ENCODE results near the gene RAB4A. TPM values are rescaled to one million over a fixed set of nuclear protein-coding genes. Genes with fewer than 3 reads are reported as not detected.

RAB4A gene
- total RNA-seq, 1 donor from 2014 or later: 47.1 TPM

GRCh38 chr1:229296541-229296941 lies 25.6 kb downstream of the RAB4A start:
- Histone ChIP-seq H3K36me3 (peaks cover 37% of the 10 kb centered on the region), H3K4me1 (no peaks in the 10 kb centered on the region), H3K9me3 (no peaks in the 10 kb centered on the region), H3K27ac (no peak overlapping the region), H3K4me3 (no peak overlapping the region), H3K27me3 (no peaks in the 10 kb centered on the region)
- intact Hi-C loops (cut with DNase I): no loop called here
- DNase-seq (no peak), ATAC-seq (no peak)
- TF ChIP-seq CTCF (IDR thresholded peaks at IDR 0.05): no peak

- Histone ChIP-seq H3K27ac (no peak overlapping the region), H3K36me3 (peaks cover 41% of the 10 kb centered on the region), H3K4me1 (no peaks in the 10 kb centered on the region), H3K9me3 (no peaks in the 10 kb centered on the region), H3K4me3 (no peak overlapping the region), H3K27me3 (no peaks in the 10 kb centered on the region)
- intact Hi-C loops (cut with DNase I): no loop called here
- ATAC-seq (no peak), DNase-seq (no peak)
- no peak for TF ChIP-seq CTCF (IDR thresholded peaks at IDR 0.05)
These were observed 26.8 kb downstream of the RAB4A start for GRCh38 chr1:229297746-229298145.

GRCh38 chr1:229298420-229298819 lies 27.5 kb downstream of the RAB4A start:
- Histone ChIP-seq H3K4me3 (no peak overlapping the region), H3K9me3 (no peaks in the 10 kb centered on the region), H3K27ac (no peak overlapping the region), H3K4me1 (no peaks in the 10 kb centered on the region), H3K36me3 (peaks cover 48% of the 10 kb centered on the region), H3K27me3 (no peaks in the 10 kb centered on the region)
- intact Hi-C loops (cut with DNase I): no loop called here
- ATAC-seq (no peak), DNase-seq (no peak)
- no peak for TF ChIP-seq CTCF (IDR thresholded peaks at IDR 0.05)

- DNase-seq: no peak
- no peaks in the 10 kb centered on the region for H3K9me3 ChIP-seq
- H3K4me1 ChIP-seq: no peaks in the 10 kb centered on the region
- TF ChIP-seq CTCF (IDR thresholded peaks at IDR 0.05): no peak
- no peak overlapping the region for H3K4me3 ChIP-seq
- H3K36me3 ChIP-seq: peaks cover 54% of the 10 kb centered on the region
- H3K27me3 ChIP-seq: no peaks in the 10 kb centered on the region
- intact Hi-C loops (cut with DNase I): no loop called here
- no peak overlapping the region for H3K27ac ChIP-seq
- no peak for ATAC-seq
These were observed 28.1 kb downstream of the RAB4A start for GRCh38 chr1:229298887-229299503.

GRCh38 chr1:229300099-229300757 lies 29.3 kb downstream of the RAB4A start:
- H3K27me3 ChIP-seq: no peaks in the 10 kb centered on the region
- intact Hi-C loops (cut with DNase I): no loop called here
- ATAC-seq (no peak), DNase-seq (no peak)
- TF ChIP-seq CTCF (IDR thresholded peaks at IDR 0.05): no peak
- H3K9me3 ChIP-seq: no peaks in the 10 kb centered on the region
- no peak overlapping the region for H3K27ac ChIP-seq
- H3K36me3 ChIP-seq: peaks cover 66% of the 10 kb centered on the region
- H3K4me3 ChIP-seq: no peak overlapping the region
- no peaks in the 10 kb centered on the region for H3K4me1 ChIP-seq

All from upper lobe of right lung (tissue), 1 donor.